H9 (cell line): Measurements from ENCODE around the gene PLEK. TPM values are rescaled to one million over a fixed set of nuclear protein-coding genes. Genes with fewer than 3 reads are reported as not detected.

Experiments used
- DNase-seq: peaks from one replicate; pipeline ENCODE4 v3.0.0-alpha.2; 2017
- H2AFZ ChIP-seq: one replicate; pipeline ENCODE4 v1.6.1; 2013; ENCODE audit warnings: mild to moderate bottlenecking, low read length, control low read depth, moderate library complexity
- H2AK5ac ChIP-seq: 2 replicates; pipeline ENCODE4 v1.6.1; 2013; ENCODE audit warnings: low read length, control low read depth, mixed read lengths; ENCODE audit not compliant: insufficient read length
- H2BK120ac ChIP-seq: one replicate; pipeline ENCODE4 v1.6.1; 2013; ENCODE audit warnings: low read depth, mild to moderate bottlenecking, low read length, control low read depth, inconsistent platforms; ENCODE audit not compliant: poor library complexity, severe bottlenecking
- H2BK12ac ChIP-seq: 2 replicates; pipeline ENCODE4 v1.6.1; 2013; ENCODE audit warnings: low read length, control low read depth, mixed read lengths, low read depth; ENCODE audit not compliant: insufficient read length
- H2BK15ac ChIP-seq: 2 replicates; pipeline ENCODE4 v1.6.1; 2013; ENCODE audit warnings: low read depth, low read length, control low read depth
- H2BK20ac ChIP-seq: one replicate; pipeline ENCODE4 v1.6.1; 2013; ENCODE audit warnings: low read depth, mild to moderate bottlenecking, low read length, control low read depth, inconsistent platforms; ENCODE audit not compliant: poor library complexity, severe bottlenecking
- H2BK5ac ChIP-seq: 2 replicates; pipeline ENCODE4 v1.6.1; 2013; ENCODE audit warnings: low read length, control low read depth, mixed read lengths; ENCODE audit not compliant: insufficient read length
- H3K14ac ChIP-seq: 2 replicates; pipeline ENCODE4 v1.6.1; 2013; ENCODE audit warnings: low read length, control low read depth; ENCODE audit not compliant: insufficient read depth
- H3K18ac ChIP-seq: 2 replicates; pipeline ENCODE4 v1.6.1; 2013; ENCODE audit warnings: low read depth, mild to moderate bottlenecking, mixed read lengths, low read length, control low read depth; ENCODE audit not compliant: insufficient read length
- H3K23ac ChIP-seq: 2 replicates; pipeline ENCODE4 v1.6.1; 2013; ENCODE audit warnings: low read length, control low read depth, mixed read lengths, low read depth; ENCODE audit not compliant: insufficient read length
- H3K23me2 ChIP-seq: 2 replicates; pipeline ENCODE4 v1.6.1; 2013; ENCODE audit warnings: low read depth, mild to moderate bottlenecking, mixed read lengths, low read length, control low read depth; ENCODE audit not compliant: insufficient read length, poor library complexity, severe bottlenecking
- H3K27ac ChIP-seq: 2 replicates; pipeline ENCODE4 v1.5.1; 2013; ENCODE audit warnings: low read length, control low read depth, mixed read lengths, low read depth; ENCODE audit not compliant: insufficient read length
- H3K27me3 ChIP-seq: 2 replicates; pipeline ENCODE4 v1.6.1; 2013; ENCODE audit warnings: low read length, control low read depth, inconsistent platforms; ENCODE audit not compliant: insufficient read depth
- H3K4ac ChIP-seq: 2 replicates; pipeline ENCODE4 v1.6.1; 2013; ENCODE audit warnings: low read depth, mild to moderate bottlenecking, control low read depth, inconsistent platforms, low read length, moderate library complexity
- H3K4me1 ChIP-seq: 2 replicates; pipeline ENCODE4 v1.6.1; 2013; ENCODE audit warnings: low read length, control low read depth, inconsistent platforms; ENCODE audit not compliant: insufficient read depth
- H3K4me2 ChIP-seq: 2 replicates; pipeline ENCODE4 v1.6.1; 2013; ENCODE audit warnings: low read length, control low read depth, mixed read lengths; ENCODE audit not compliant: insufficient read length, insufficient read depth
- H3K56ac ChIP-seq: 2 replicates; pipeline ENCODE4 v1.6.1; 2013; ENCODE audit warnings: low read depth, mild to moderate bottlenecking, mixed read lengths, low read length, control low read depth; ENCODE audit not compliant: insufficient read length
- H3K79me1 ChIP-seq: 2 replicates; pipeline ENCODE4 v1.6.1; 2013; ENCODE audit warnings: low read depth, mild to moderate bottlenecking, moderate library complexity, low read length, control low read depth, inconsistent platforms; ENCODE audit not compliant: insufficient read depth, poor library complexity, severe bottlenecking
- H3K79me2 ChIP-seq: 2 replicates; pipeline ENCODE4 v1.6.1; 2013; ENCODE audit warnings: low read length, control low read depth, inconsistent platforms; ENCODE audit not compliant: insufficient read depth
- H3K9ac ChIP-seq: 2 replicates; pipeline ENCODE4 v1.6.1; 2013; ENCODE audit warnings: low read length, control low read depth, mixed read lengths; ENCODE audit not compliant: insufficient read length; ENCODE audit errors: extremely low read depth
- H3K9me3 ChIP-seq: one replicate; pipeline ENCODE4 v1.6.1; 2013; ENCODE audit warnings: low read depth, low read length, inconsistent platforms; ENCODE audit not compliant: control insufficient read depth
- H3T11ph ChIP-seq: one replicate; pipeline ENCODE4 v1.6.1; 2013; ENCODE audit warnings: mild to moderate bottlenecking, low read length, control low read depth, inconsistent platforms
- H4K20me1 ChIP-seq: one replicate; pipeline ENCODE4 v1.6.1; 2013; ENCODE audit not compliant: control insufficient read depth, insufficient read length, insufficient read depth
- H4K5ac ChIP-seq: 2 replicates; pipeline ENCODE4 v1.6.1; 2013; ENCODE audit warnings: low read depth, mild to moderate bottlenecking, mixed read lengths, low read length, control low read depth; ENCODE audit not compliant: insufficient read length
- H4K8ac ChIP-seq: replicated peaks from 2 replicates; pipeline ENCODE4 v1.6.1; 2013; ENCODE audit warnings: low read length, control low read depth, mixed read lengths, low read depth; ENCODE audit not compliant: insufficient read length
- H4K91ac ChIP-seq: 2 replicates; pipeline ENCODE4 v1.6.1; 2013; ENCODE audit warnings: low read depth, mild to moderate bottlenecking, moderate library complexity, mixed read lengths, low read length, control low read depth; ENCODE audit not compliant: insufficient read length
- H3K27ac Mint-ChIP-seq, 3 experiments: 2 replicates in 2 of 3; 3 replicates in 1 of 3; pipeline ENCODE4 v1.8.0; 2020 to 2021; ENCODE audit warnings: mixed read lengths in 3 of 3, mild to moderate bottlenecking in 1 of 3, moderate library complexity in 1 of 3
- H3K27me3 Mint-ChIP-seq: 2 replicates; pipeline ENCODE4 v1.8.0; 2021; ENCODE audit warnings: low read depth, mild to moderate bottlenecking, moderate library complexity, mixed read lengths
- H3K36me3 Mint-ChIP-seq, 3 experiments: 2 replicates in 2 of 3; 3 replicates in 1 of 3; pipeline ENCODE4 v1.8.0; 2020 to 2021; ENCODE audit warnings: low read depth in 3 of 3, mixed read lengths in 3 of 3; ENCODE audit not compliant: insufficient read depth in 1 of 3
- H3K4me1 Mint-ChIP-seq, 2 experiments: 2 replicates each; pipeline ENCODE4 v1.8.0; 2020; ENCODE audit warnings: mixed read lengths in 2 of 2
- H3K4me3 Mint-ChIP-seq, 2 experiments: 2 replicates in 1 of 2; 3 replicates in 1 of 2; pipeline ENCODE4 v1.8.0; 2020 to 2021; ENCODE audit warnings: mild to moderate bottlenecking in 2 of 2, mixed read lengths in 2 of 2, moderate library complexity in 1 of 2
- H3K9me3 Mint-ChIP-seq, 2 experiments: 2 replicates in 1 of 2; 3 replicates in 1 of 2; pipeline ENCODE4 v1.8.0; 2020; ENCODE audit warnings: mild to moderate bottlenecking in 2 of 2, mixed read lengths in 2 of 2, moderate library complexity in 1 of 2
- CTCF ChIP-seq: fragments of 200-600 bp; sonication (generic); conservative IDR thresholded peaks from 3 replicates; pipeline ENCODE4 v1.8.0; 2021; ENCODE audit warnings: antibody characterized with exemption, mild to moderate bottlenecking
- WGBS: extraction: QIAGEN DNeasy Blood & Tissue Kit; methylation state at CpG from one replicate; pipeline ENCODE4 v1.1.7; 2013; ENCODE audit warnings: missing lambda C conversion rate, low lambda C conversion rate, mixed read lengths; ENCODE audit not compliant: insufficient read length; ENCODE audit errors: extremely low coverage; 5-methylcytosine and 5-hydroxymethylcytosine counted together
- total RNA-seq: library from RNA; stranded (reverse); gene quantifications from 2 replicates; pipeline ENCODE4 v1.2.1, GENCODE V29; 2021

Gene PLEK
- total RNA-seq, 1 experiment from 2014 or later, result not detected

GRCh38 chr2:68388772-68389171, 23.7 kb downstream of the PLEK start:
- H4K8ac ChIP-seq, result no peak overlapping the region
- WGBS, result no CpG with 5 or more reads among the region's 1 CpG
- H3K79me2 ChIP-seq, result no peaks in the 10 kb centered on the region

More at GRCh38 chr2:68388772-68389171, 23.7 kb downstream of the PLEK start:
- H3K23ac ChIP-seq, result no peak overlapping the region
- H2BK5ac ChIP-seq, result no peak overlapping the region
- no peaks in the 10 kb centered on the region for H3K23me2 ChIP-seq
- H3K9me3 Mint-ChIP-seq, result no peaks in the 10 kb centered on the region
- no peak overlapping the region for H4K91ac ChIP-seq
- H3K79me1 ChIP-seq, result no peaks in the 10 kb centered on the region
- H2BK120ac ChIP-seq, result no peak overlapping the region
- H2AK5ac ChIP-seq, result no peak overlapping the region
- no peak overlapping the region for H2BK20ac ChIP-seq
- no peak overlapping the region for H3K4me2 ChIP-seq
- H3K9ac ChIP-seq, result no peak overlapping the region
- H2AFZ ChIP-seq, result no peak overlapping the region
- peaks cover 10% of the 10 kb centered on the region for H3K27me3 Mint-ChIP-seq
- no peak for TF ChIP-seq CTCF
- H4K5ac ChIP-seq, result no peak overlapping the region
- no peak for DNase-seq
- no peaks in the 10 kb centered on the region for H3K27me3 ChIP-seq
- H3K4ac ChIP-seq, result no peak overlapping the region
- no peak overlapping the region for H3K18ac ChIP-seq
- H3K4me3 Mint-ChIP-seq, result no peak overlapping the region
- no peak overlapping the region for H3K27ac ChIP-seq
- no peak overlapping the region for H3K56ac ChIP-seq
- H3T11ph ChIP-seq, result no peak overlapping the region
- H4K20me1 ChIP-seq, result no peaks in the 10 kb centered on the region
- H3K4me1 ChIP-seq, result no peaks in the 10 kb centered on the region
- no peak overlapping the region for H2BK15ac ChIP-seq
- H3K4me1 Mint-ChIP-seq, result peaks cover 3 to 4% of the 10 kb centered on the region in 2 experiments
- H3K36me3 Mint-ChIP-seq, result no peaks in the 10 kb centered on the region
- H3K27ac Mint-ChIP-seq, result no peak overlapping the region
- no peak overlapping the region for H2BK12ac ChIP-seq
- no peak overlapping the region for H3K14ac ChIP-seq
- no peaks in the 10 kb centered on the region for H3K9me3 ChIP-seq
